HG02973 (cell line): Measurements from ENCODE around the gene MRPL55.

Source experiments
- ATAC-seq: cut with Tn5 transposase; IDR thresholded peaks from one replicate; pipeline ENCODE4 v1.9.1; 2021; ENCODE audit warnings: moderate library complexity; ENCODE audit not compliant: unreplicated experiment

MRPL55 gene

GRCh38 chr1:228102791-228103620 lies 6.1 kb downstream of the MRPL55 start, which contains the start of gene C1orf35:
C1orf35 (minus strand) TSS chr1:228103325; CDS start chr1:228103227, 98 bp downstream.
- ATAC-seq = peak; percentile 59

DNA sequence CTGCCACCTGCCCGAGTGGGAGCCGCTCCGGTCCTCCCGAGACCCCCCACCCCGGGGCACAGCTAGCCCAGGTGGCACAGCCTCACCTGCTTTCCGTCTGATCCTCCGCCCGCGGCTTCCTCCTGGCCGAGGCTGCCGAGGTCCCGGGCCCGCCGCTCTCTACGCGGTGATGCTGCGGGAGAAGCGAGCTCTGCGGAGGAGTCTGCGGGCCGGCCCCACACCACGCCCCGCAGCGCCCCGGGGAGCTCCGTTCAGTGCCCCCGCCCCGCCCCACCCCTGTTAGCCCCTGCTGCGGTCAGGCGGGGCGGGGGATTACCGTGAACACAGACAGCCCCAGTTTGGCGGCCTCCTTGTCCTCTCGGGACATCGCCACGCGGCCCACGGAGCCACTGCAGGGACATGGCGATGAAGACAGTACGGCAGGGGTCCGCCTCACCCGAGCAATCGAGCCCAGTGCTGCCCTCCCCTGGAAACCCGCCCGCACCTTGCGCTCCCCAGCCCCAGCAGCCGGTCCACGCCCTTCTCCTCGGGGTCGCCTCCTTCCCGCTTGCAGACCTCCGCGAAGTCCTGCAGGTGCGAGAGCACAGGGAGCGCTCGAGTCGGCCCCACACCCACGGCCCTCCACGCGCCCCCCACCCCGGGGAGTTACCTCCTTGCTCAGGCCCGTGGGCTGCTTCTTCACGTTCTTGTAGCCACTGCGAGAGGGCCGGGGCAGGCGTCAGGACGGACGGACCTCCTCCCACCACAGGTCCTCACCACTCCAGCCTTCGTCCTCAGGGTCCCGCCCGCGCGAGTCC lies 6.9 kb downstream of the MRPL55 start:
- peak; percentile 23 for ATAC-seq

- ATAC-seq = no peak
Observed at GRCh38 chr1:228101614-228101993, 7.5 kb downstream of the MRPL55 start.

DNA sequence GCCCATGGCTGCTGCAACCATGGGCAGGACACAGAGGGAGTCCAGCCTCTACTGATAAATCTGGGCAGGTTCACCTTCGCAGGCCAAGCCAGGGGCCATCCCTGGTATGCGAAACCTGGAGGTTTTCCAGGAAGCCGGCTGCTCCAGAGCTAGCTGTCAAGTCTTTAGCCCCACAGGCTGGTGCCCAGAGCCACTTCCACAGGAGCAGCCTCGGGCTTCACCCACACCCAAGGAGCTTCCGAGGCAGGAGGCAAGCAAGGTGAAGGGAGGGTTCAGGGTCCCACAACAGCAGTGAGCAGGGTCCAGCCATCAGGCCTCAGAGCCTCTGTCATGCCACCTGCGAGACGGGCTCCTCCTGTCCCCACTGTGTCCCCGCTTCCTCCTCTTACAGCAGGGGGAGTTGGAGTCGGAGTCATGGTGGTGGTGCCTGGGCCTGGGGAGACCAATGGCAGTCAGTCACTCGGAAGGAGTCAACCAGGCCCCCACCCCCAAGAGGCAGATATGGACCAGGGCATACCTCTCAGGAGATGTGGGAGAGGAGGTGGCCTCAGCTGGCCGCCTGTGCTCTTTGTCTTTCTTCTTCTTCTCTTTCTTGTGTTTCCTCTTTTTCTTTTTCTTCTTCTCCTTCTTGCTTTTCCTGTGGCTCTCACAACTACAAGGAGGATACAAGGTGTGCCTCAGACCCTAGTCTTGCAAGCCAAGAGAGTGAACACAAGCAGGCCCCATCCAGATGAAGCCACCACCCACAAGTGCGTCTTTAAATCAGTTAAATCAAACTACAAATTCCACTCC lies 8.1 kb downstream of the MRPL55 start:
- no peak for ATAC-seq

- no peak for ATAC-seq
Observed at GRCh38 chr1:228099331-228099732, 9.8 kb downstream of the MRPL55 start.

DNA sequence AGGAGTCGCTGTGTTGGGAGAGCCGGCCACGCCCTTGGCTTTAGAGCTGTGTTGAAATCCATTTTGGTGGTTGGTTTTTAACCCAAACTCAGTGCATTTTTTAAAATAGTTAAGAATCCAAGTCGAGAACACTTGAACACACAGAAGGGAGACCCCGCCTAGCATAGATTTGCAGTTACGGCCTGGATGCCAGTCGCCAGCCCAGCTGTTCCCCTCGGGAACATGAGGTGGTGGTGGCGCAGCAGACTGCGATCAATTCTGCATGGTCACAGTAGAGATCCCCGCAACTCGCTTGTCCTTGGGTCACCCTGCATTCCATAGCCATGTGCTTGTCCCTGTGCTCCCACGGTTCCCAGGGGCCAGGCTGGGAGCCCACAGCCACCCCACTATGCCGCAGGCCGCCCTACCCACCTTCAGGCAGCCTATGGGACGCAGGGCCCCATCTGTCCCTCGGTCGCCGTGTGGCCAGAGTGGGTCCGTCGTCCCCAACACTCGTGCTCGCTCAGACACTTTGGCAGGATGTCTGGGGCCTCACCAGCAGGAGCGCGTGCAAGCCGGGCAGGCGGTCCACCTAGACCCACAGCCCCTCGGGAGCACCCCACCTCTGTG lies 10.7 kb downstream of the MRPL55 start:
- no peak for ATAC-seq

- ATAC-seq = no peak
Observed at GRCh38 chr1:228097333-228098081, 11.6 kb downstream of the MRPL55 start.

DNA sequence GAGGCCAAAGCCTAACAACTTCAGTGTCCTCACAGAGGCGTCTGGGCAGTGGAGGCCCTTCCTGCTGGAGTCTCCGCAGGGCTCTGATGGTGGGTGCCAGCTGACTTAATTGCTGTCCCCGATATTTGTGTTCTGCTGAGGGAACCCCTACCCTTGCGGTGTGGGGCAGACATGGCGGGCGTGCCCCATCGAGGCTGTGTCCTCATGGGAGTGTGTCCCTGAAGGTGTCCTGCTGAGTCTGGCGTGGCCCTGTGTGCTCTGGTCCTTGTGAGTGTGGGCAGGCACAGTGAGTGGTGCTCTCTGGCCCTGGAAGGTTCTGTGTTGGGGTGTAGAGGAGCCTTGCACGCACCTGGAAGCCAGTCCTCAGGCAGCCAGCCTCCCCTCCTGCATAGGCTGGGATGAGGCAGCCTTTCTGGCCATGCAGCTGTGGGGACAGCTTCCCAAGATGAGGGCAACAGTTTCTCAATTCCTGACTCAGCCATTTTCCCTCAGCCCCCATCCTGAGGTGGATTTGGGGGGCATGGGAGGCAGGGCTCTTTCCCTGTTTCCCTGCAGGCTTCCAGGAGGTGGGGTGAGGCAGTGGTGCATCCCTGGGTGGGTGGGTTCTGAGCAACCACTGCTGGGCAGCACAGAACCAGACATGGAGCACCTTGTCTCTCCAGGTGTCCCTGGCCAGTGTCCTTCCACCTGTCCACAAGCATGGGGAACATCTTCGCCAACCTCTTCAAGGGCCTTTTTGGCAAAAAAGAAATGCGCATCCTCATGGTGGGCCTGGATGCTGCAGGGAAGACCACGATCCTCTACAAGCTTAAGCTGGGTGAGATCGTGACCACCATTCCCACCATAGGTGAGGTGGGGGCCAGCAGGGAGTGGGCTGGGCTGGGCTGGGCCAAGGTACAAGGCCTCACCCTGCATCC lies 12.4 kb downstream of the MRPL55 start:
- ATAC-seq = no peak

GRCh38 chr1:228095938-228096337 lies 13.2 kb downstream of the MRPL55 start:
- ATAC-seq = no peak

- no peak for ATAC-seq
Observed at GRCh38 chr1:228095161-228095560, 13.9 kb downstream of the MRPL55 start.

GRCh38 chr1:228094432-228095016 lies 14.6 kb downstream of the MRPL55 start:
- ATAC-seq = no peak

DNA sequence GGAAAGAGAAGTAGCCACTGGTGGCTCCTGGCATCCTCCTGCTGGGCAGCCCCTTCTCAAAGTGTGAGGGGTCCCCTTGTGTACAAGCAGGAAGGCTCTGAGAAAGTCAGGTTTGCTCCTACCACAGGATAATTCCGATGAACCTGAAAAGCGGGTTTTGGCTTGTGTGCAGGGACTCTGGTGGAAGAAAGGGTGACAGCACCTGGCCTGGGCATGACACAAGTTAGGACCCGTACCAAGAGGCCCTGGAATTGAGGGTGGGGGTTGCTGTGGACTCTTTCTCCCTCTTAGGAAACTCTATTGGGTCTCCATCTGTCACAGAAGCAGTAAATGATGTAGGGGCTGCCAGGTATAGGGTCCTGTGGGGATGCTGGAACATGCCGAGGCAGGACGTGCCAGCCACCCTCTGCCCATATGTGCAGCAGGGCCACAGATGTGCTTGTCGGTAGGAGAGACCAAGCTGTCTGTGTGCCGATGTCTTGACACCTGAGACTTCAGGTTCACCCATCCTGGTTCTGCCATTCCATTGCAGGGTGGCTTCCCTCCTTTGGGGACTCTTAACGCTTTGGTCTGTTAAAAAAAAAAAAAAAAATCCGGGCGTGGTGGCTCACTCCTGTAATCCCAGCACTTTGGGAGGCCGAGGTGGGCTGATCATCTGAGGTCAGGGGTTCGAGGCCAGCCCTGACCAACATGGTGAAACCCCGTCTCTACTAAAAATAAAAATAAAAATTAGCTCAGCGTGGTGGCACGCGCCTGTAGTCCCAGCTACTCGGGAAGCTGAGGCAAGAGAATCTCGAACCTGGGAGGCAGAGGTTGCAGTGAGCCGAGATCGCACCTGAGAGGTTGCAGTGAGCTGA lies 15.8 kb downstream of the MRPL55 start:
- ATAC-seq = no peak

DNA sequence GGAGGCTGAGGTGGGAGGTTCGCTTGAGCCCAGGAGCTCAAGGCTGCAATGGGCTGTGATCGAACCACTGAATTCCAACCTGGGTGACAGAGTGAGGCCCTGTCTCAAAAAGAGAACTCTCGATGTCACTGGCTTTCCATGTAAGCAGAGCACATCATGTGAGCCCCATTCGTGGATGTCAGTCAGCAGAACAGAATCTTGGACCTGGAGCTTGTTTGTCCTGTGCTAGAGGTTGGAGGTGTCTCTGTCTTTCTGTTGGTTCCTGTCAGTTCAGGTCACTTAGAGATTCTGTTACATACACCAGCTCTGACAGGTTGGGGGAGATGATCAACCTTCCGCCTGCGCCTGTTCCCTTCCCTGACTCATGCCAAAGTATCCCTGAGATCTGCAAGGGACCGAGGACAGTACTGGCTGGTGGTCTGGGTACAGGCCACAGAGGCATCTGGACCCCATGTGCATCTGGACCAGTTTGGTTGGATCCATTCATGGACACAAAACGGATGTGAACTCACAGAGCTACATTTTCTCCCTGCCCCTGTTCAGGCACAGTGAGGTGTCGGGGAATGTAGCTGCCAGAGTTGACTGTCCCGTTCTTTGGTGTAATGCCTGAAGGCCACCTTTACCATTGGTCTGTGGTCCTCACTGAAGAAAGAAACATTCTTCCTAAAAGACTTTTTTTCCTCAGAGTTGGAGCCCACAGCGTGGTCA lies 16.6 kb downstream of the MRPL55 start:
- no peak for ATAC-seq

DNA sequence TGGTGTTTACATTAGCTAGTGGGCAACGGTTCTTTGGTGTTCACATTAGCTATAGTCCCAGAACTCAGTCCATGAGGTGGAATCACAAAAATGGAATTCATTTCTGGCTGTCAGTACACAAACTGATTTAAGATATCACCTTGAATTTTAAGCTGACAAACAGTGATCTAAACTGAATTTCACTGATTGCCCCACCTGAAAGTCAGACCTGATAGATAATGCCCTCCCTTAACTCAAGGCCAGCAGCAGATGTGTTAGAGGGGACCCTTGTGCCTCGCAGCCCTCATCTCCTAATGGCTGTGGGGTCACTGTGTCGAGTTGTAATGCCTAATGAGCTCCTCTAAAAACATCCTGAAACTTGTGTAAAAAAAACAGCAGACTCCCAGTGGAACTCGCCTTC lies 18.0 kb downstream of the MRPL55 start:
- ATAC-seq = no peak

DNA sequence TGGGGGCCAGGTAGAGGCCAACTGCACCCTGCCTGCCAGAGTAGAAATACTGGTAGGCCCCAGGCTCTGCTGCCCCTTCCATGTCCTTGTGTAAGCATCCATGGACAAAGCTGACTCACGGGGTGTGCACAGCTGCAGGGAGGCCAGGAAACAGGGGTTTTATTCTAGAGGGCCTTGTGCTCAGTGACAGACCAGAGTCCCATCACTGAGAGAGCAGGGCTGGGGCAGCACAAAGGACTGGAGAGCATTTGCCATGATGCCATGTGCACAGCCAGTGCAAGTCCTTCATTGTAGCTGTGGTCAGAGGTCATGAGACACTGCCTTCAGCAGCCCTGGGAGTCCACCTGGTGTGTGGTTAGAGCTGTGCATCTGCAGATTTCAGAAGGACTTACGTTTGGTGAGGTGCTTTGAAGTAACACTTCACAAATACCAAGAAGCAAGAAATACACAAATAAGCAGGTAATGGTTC lies 18.5 kb downstream of the MRPL55 start:
- no peak for ATAC-seq

DNA sequence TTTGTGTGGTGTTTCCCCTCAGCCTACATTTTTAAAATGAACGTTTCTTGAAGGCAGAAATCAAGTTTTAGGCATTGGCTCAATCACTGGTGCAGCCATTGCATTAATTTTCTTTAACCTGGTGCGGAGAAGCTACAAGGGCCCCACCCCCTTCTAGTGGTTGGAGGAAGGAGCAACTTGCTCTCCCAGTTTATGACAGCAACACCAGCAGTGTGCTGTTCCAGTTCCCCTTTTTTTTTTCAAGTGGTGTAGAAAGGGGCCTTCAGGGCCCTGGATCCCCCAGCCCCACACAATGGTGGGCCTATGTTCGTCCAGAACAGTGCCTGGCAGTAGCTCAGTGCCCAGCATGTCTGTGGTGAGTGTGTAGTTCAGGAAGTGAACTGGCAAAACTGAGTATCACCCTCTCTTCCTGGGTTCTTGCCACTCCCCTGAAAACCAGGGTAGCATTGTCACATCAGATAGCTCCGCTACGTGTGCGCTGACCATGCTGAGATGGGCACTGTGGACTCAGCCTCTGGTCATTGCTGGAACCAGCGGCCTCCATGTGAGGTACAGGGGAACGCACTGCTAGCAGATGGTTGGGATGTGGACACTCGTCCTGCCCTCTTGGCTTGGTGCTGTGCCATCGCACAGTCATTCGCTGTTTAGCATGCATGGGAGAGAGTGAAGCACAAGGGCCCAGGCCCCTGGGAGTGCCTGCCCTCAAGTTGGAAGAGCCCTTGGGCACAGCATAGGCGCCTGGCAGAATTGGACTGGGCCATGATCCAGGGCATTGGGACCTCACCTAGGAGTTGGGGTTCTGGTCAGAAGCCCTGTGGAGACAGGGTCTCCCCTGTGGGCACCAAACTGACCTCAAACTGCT lies 19.3 kb downstream of the MRPL55 start:
- no peak for ATAC-seq
